Measurements from ENCODE around the gene COBL. TPM values are rescaled to one million over a fixed set of nuclear protein-coding genes. Genes with fewer than 3 reads are reported as not detected.

Gene COBL
- total RNA-seq, 6 experiments from 2014 or later, result not detected

- no peak for DNase-seq
- peaks cover 36% of the 10 kb centered on the region for H3K27me3 Mint-ChIP-seq (ENCODE audit: insufficient read depth)
- no peaks in the 10 kb centered on the region for H3K36me3 Mint-ChIP-seq (ENCODE audit: low read depth)
- H3K4me3 Mint-ChIP-seq, result no peak overlapping the region
- no peak overlapping the region for H3K27ac Mint-ChIP-seq
- no peak for TF ChIP-seq CTCF (IDR thresholded peaks at IDR 0.05)
- H3K9me3 Mint-ChIP-seq, result peaks cover 6% of the 10 kb centered on the region; the same call in 1 of the 2 replicates
- no peaks in the 10 kb centered on the region for H3K4me1 Mint-ChIP-seq (ENCODE audit: low read depth)
Observed at GRCh38 chr7:50974240-50974639, 342.4 kb downstream of the COBL start.

- no peak overlapping the region for H3K4me3 Mint-ChIP-seq
Observed at GRCh38 chr7:50973814-50974213, 342.8 kb downstream of the COBL start.

GRCh38 chr7:50970092-50970491 is 346.5 kb downstream of the COBL start:
- H3K36me3 Mint-ChIP-seq (ENCODE audit: low read depth), result no peaks in the 10 kb centered on the region
- DNase-seq, result no peak
- no peak overlapping the region for H3K4me3 Mint-ChIP-seq
- H3K9me3 Mint-ChIP-seq, result no peaks in the 10 kb centered on the region
- H3K4me1 Mint-ChIP-seq (ENCODE audit: low read depth), result no peaks in the 10 kb centered on the region
- H3K27ac Mint-ChIP-seq, result no peak overlapping the region
- no peak for TF ChIP-seq CTCF (IDR thresholded peaks at IDR 0.05)
- peaks cover 28% of the 10 kb centered on the region for H3K27me3 Mint-ChIP-seq (ENCODE audit: insufficient read depth)

More at GRCh38 chr7:50973814-50974213, 342.8 kb downstream of the COBL start:
- Mint-ChIP-seq H3K27me3 (ENCODE audit: insufficient read depth) (peaks cover 35% of the 10 kb centered on the region), H3K9me3 (peaks cover 6% of the 10 kb centered on the region; the same call in 1 of the 2 replicates), H3K4me1 (ENCODE audit: low read depth) (no peaks in the 10 kb centered on the region), H3K36me3 (ENCODE audit: low read depth) (no peaks in the 10 kb centered on the region), H3K27ac (no peak overlapping the region)
- TF ChIP-seq CTCF (IDR thresholded peaks at IDR 0.05), result no peak
- DNase-seq, result no peak

Data from HFFc6 (cell line).